OCI-LY7 (cell line): Measurements from ENCODE around the gene DGCR8. TPM values are rescaled to one million over a fixed set of nuclear protein-coding genes. Genes with fewer than 3 reads are reported as not detected.

Experiments
- BruUV-seq: library from RNA; stranded (reverse); fragments of 400-500 nt; replicated peaks from 2 replicates; lab custom pipeline; 2021; lab: Mats Ljungman, UMichigan
- CTCF ChIA-PET: fragments of 300-600 bp; sonication (Branson Sonifier 250); formaldehyde crosslinking; loops from one replicate; lab custom pipeline; 2022; ENCODE audit warnings: antibody characterized with exemption; ENCODE audit not compliant: unreplicated experiment; lab: Charles Lee
- POLR2A ChIA-PET: fragments of 300-600 bp; sonication (Branson Sonifier 250); formaldehyde crosslinking; loops from one replicate; lab custom pipeline; 2022; ENCODE audit warnings: antibody characterized with exemption; lab: Charles Lee
- DNase-seq: peaks from one replicate; pipeline ENCODE4 v3.0.0-alpha.2; 2015; ENCODE audit warnings: low spot score
- H2AFZ ChIP-seq: fragments of 200-600 bp; sonication (generic), shearing (Covaris generic); 2 replicates; pipeline ENCODE4 v1.6.1; 2014; ENCODE audit warnings: mild to moderate bottlenecking, antibody characterized with exemption, low read length, moderate library complexity
- H3K27ac ChIP-seq: fragments of 200-600 bp; sonication (generic); 2 replicates; pipeline ENCODE4 v1.5.1; 2014; ENCODE audit warnings: mixed run types, low read depth, mild to moderate bottlenecking, moderate library complexity, low read length, inconsistent platforms; ENCODE audit not compliant: poor library complexity, severe bottlenecking
- H3K36me3 ChIP-seq: fragments of 200-600 bp; sonication (generic); 2 replicates; pipeline ENCODE4 v1.6.1; 2014; ENCODE audit warnings: mild to moderate bottlenecking, antibody characterized with exemption, low read length, moderate library complexity, mixed read lengths; ENCODE audit not compliant: insufficient read depth
- H3K4me1 ChIP-seq: fragments of 200-600 bp; sonication (generic); 2 replicates; pipeline ENCODE4 v1.5.1; 2014; ENCODE audit warnings: mild to moderate bottlenecking, low read length; ENCODE audit not compliant: insufficient read depth, poor library complexity, severe bottlenecking
- H3K4me2 ChIP-seq: fragments of 200-600 bp; sonication (generic); 2 replicates; pipeline ENCODE4 v1.6.1; 2014; ENCODE audit warnings: mild to moderate bottlenecking, low read length
- H3K4me3 ChIP-seq: fragments of 200-600 bp; sonication (generic); 2 replicates; pipeline ENCODE4 v1.5.1; 2014; ENCODE audit warnings: mild to moderate bottlenecking, low read depth, low read length; ENCODE audit not compliant: poor library complexity, severe bottlenecking
- H3K79me2 ChIP-seq: fragments of 200-600 bp; sonication (generic); 2 replicates; pipeline ENCODE4 v1.6.1; 2016; ENCODE audit warnings: low read depth, mild to moderate bottlenecking, low read length, moderate library complexity, mixed read lengths; ENCODE audit not compliant: insufficient read depth
- H3K9me2 ChIP-seq: fragments of 200-600 bp; sonication (generic); 2 replicates; pipeline ENCODE4 v1.6.1; 2016; ENCODE audit warnings: mild to moderate bottlenecking, low read length, mixed read lengths; ENCODE audit not compliant: insufficient read depth
- H3K9me3 ChIP-seq: fragments of 200-600 bp; sonication (generic); 2 replicates; pipeline ENCODE4 v1.6.1; 2014; ENCODE audit warnings: mild to moderate bottlenecking, mixed run types, low read length, mixed read lengths
- H4K20me1 ChIP-seq: fragments of 200-600 bp; sonication (generic); 2 replicates; pipeline ENCODE4 v1.6.1; 2014; ENCODE audit warnings: mild to moderate bottlenecking, antibody characterized with exemption, low read length, moderate library complexity, mixed read lengths; ENCODE audit not compliant: insufficient read depth
- CTCF ChIP-seq: fragments of 200-600 bp; sonication (generic); conservative IDR thresholded peaks from 2 replicates; pipeline ENCODE4 v1.5.1; 2014; ENCODE audit warnings: mild to moderate bottlenecking, antibody characterized with exemption, low read length, moderate library complexity, mixed read lengths
- EZH2phosphoT487 ChIP-seq: fragments of 200-600 bp; sonication (generic); IDR thresholded peaks from 2 replicates; pipeline ENCODE4 v1.6.1; 2018; ENCODE audit warnings: low read depth, borderline replicate concordance, mild to moderate bottlenecking, mixed run types, antibody characterized with exemption, low read length, moderate library complexity, mixed read lengths
- intact Hi-C: fragments of 100-400 bp; cut with micrococcal nuclease; formaldehyde crosslinking; loops from one replicate; pipeline ENCODE4 v1.10.0; 2022; ENCODE audit not compliant: unreplicated experiment
- total RNA-seq, 2 experiments: library from RNA; depleted of rRNA in 1 of 2; stranded (reverse); fragments of >200 nt in 1 of 2; shearing (Covaris generic) in 1 of 2; gene quantifications; 2 replicates each; pipeline ENCODE4 v1.2.3, GENCODE V29; 2014 to 2022

Gene DGCR8
- total RNA-seq, 2 experiments from 2014 or later: 49.5 to 68.2 TPM

- Histone ChIP-seq H3K4me2 (no peak overlapping the region), H3K79me2 (no peaks in the 10 kb centered on the region), H4K20me1 (no peaks in the 10 kb centered on the region), H2AFZ (no peak overlapping the region), H3K9me2 (no peaks in the 10 kb centered on the region), H3K36me3 (no peaks in the 10 kb centered on the region), H3K27ac (no peak overlapping the region), H3K9me3 (no peaks in the 10 kb centered on the region), H3K4me1 (peaks cover 12% of the 10 kb centered on the region), H3K4me3 (no peak overlapping the region)
- no peak for DNase-seq
- TF ChIP-seq EZH2phosphoT487 (no peak), CTCF (no peak)
- BruUV-seq: no TSS peak
- intact Hi-C loops: no loop called here
- ChIA-PET CTCF (no interaction called here), POLR2A (no interaction called here)
These were observed 57.8 kb downstream of the DGCR8 start for GRCh38 chr22:20137671-20138416.

DNA sequence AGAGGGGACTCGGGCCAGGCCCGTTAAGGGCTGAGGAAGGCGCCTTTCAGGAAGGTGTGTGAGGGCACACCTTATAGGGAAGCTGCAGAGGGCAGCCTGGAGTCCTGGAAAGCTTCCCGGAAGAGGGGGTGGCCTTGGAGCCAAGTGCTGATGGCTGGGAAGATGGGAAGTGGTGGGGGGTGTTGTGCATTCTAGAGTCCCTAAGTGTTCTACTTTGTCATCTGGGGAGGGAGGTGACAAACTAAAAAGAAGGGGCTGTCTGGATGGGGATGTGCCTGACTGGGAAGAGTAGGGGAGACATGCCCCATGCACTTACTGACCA, 58.3 kb downstream of the DGCR8 start:
- CTCF ChIA-PET: no interaction called here

More for the DNA sequence above, 58.3 kb downstream of the DGCR8 start:
- POLR2A ChIA-PET: no interaction called here
- Histone ChIP-seq H3K4me1 (peaks cover 12% of the 10 kb centered on the region), H4K20me1 (no peaks in the 10 kb centered on the region), H3K9me3 (no peaks in the 10 kb centered on the region), H3K27ac (no peak overlapping the region), H3K9me2 (no peaks in the 10 kb centered on the region), H2AFZ (no peak overlapping the region), H3K4me3 (no peak overlapping the region), H3K4me2 (no peak overlapping the region), H3K79me2 (no peaks in the 10 kb centered on the region), H3K36me3 (no peaks in the 10 kb centered on the region)
- no peak for DNase-seq
- no TSS peak for BruUV-seq
- TF ChIP-seq EZH2phosphoT487 (no peak), CTCF (no peak)
- intact Hi-C loops: no loop called here
